H1 (cell line): ENCODE results near the gene TBX21. TPM values are rescaled to one million over a fixed set of nuclear protein-coding genes. Genes with fewer than 3 reads are reported as not detected.

Experiments used
- CTCF ChIA-PET: fragments of 300-600 bp; sonication (Branson Sonifier 250); formaldehyde crosslinking; loops from one replicate; lab custom pipeline; 2021; ENCODE audit not compliant: partially characterized antibody; lab: Charles Lee
- POLR2A ChIA-PET: fragments of 300-600 bp; sonication (Branson Sonifier 250); formaldehyde crosslinking; loops from one replicate; lab custom pipeline; 2021; ENCODE audit warnings: inconsistent platforms; ENCODE audit not compliant: partially characterized antibody; lab: Charles Lee
- DNase-seq, 2 experiments: peaks; one replicate each; pipeline versions ENCODE4 v3.0.0 to v3.0.0-alpha.2; 2010 to 2022; ENCODE audit warnings: low spot score in 2 of 2, low read depth in 1 of 2, mixed read lengths in 1 of 2
- FAIRE-seq: peaks from 2 replicates; lab custom pipeline; 2011; peaks lifted over from hg19 to GRCh38; lab: Jason Lieb, UNC
- H2AFZ ChIP-seq: 2 replicates; pipeline ENCODE4 v1.8.1; 2012; ENCODE audit warnings: low read length, inconsistent platforms
- H2AK5ac ChIP-seq: 2 replicates; pipeline ENCODE4 v1.6.1; 2013; ENCODE audit warnings: low read depth, low read length
- H2BK120ac ChIP-seq: replicated peaks from 2 replicates; pipeline ENCODE3; 2013; ENCODE audit warnings: low read depth, low read length, inconsistent platforms
- H2BK12ac ChIP-seq: 2 replicates; pipeline ENCODE4 v1.6.1; 2013; ENCODE audit warnings: low read depth, low read length
- H2BK15ac ChIP-seq: 2 replicates; pipeline ENCODE4 v1.6.1; 2013; ENCODE audit warnings: low read length
- H2BK20ac ChIP-seq: 2 replicates; pipeline ENCODE4 v1.6.1; 2013; ENCODE audit warnings: low read length
- H2BK5ac ChIP-seq: 2 replicates; pipeline ENCODE4 v1.6.1; 2013; ENCODE audit warnings: low read depth, low read length
- H3K14ac ChIP-seq: 2 replicates; pipeline ENCODE4 v1.6.1; 2013; ENCODE audit warnings: inconsistent platforms; ENCODE audit not compliant: insufficient read length
- H3K18ac ChIP-seq: 2 replicates; pipeline ENCODE4 v1.6.1; 2013; ENCODE audit warnings: low read length; ENCODE audit errors: extremely low read depth
- H3K23ac ChIP-seq: 2 replicates; pipeline ENCODE4 v1.6.1; 2013; ENCODE audit warnings: inconsistent platforms; ENCODE audit not compliant: insufficient read length
- H3K23me2 ChIP-seq: 2 replicates; pipeline ENCODE4 v1.6.1; 2013; ENCODE audit warnings: low read depth, low read length
- H3K27ac ChIP-seq: 2 replicates; pipeline ENCODE4 v1.6.1; 2011; ENCODE audit warnings: low read depth, low read length, inconsistent platforms
- H3K27me3 ChIP-seq, 4 experiments: replicated peaks in 1 of 4; 1 replicate in 1 of 4; 2 replicates in 3 of 4; pipeline versions ENCODE4 v1.6.1 to v1.8.1; 2011 to 2013; ENCODE audit warnings: low read length in 3 of 4, mild to moderate bottlenecking in 3 of 4, inconsistent platforms in 2 of 4, mixed read lengths in 2 of 4, moderate library complexity in 1 of 4; ENCODE audit not compliant: control insufficient read depth in 3 of 4, insufficient read depth in 3 of 4; ENCODE audit errors: extremely low read depth in 1 of 4
- H3K36me3 ChIP-seq, 4 experiments: 2 replicates each; pipeline versions ENCODE4 v1.6.1 to v1.8.1; 2011 to 2013; ENCODE audit warnings: mild to moderate bottlenecking in 4 of 4, low read length in 3 of 4, moderate library complexity in 2 of 4, control low read depth in 1 of 4, inconsistent platforms in 1 of 4; ENCODE audit not compliant: insufficient read depth in 4 of 4, control insufficient read depth in 2 of 4
- H3K4ac ChIP-seq: replicated peaks from 2 replicates; pipeline ENCODE3; 2013; ENCODE audit warnings: low read length, low read depth, mixed read lengths, inconsistent platforms; ENCODE audit not compliant: insufficient read length
- H3K4me1 ChIP-seq, 4 experiments: replicated peaks in 1 of 4; 1 replicate in 1 of 4; 2 replicates in 3 of 4; pipeline versions ENCODE4 v1.6.1 to v1.8.1; 2011 to 2013; ENCODE audit warnings: low read length in 3 of 4, inconsistent platforms in 2 of 4, mixed read lengths in 1 of 4; ENCODE audit not compliant: insufficient read depth in 4 of 4, control insufficient read depth in 3 of 4
- H3K4me2 ChIP-seq, 2 experiments: 2 replicates each; pipeline versions ENCODE4 v1.6.1 to v1.8.1; 2011 to 2013; ENCODE audit warnings: low read depth in 2 of 2, low read length in 2 of 2, control low read depth in 1 of 2, inconsistent platforms in 1 of 2, mild to moderate bottlenecking in 1 of 2; ENCODE audit not compliant: insufficient read depth in 1 of 2
- H3K4me3 ChIP-seq, 4 experiments: fragments of 200-600, 300-600 bp in 1 of 4; sonication (generic), shearing (Covaris generic), sonication (Bioruptor Twin) in 1 of 4; 2 replicates each; pipeline versions ENCODE4 v1.5.1 to v1.8.1; 2011 to 2016; ENCODE audit warnings: low read length in 4 of 4, low read depth in 3 of 4, control low read depth in 2 of 4, inconsistent platforms in 2 of 4, mild to moderate bottlenecking in 2 of 4, mixed read lengths in 1 of 4, moderate library complexity in 1 of 4; ENCODE audit not compliant: insufficient read depth in 2 of 4; ENCODE audit errors: extremely low read depth in 1 of 4
- H3K56ac ChIP-seq: replicated peaks from 2 replicates; pipeline ENCODE3; 2013; ENCODE audit warnings: low read depth, mild to moderate bottlenecking, mixed read lengths, low read length, inconsistent platforms; ENCODE audit not compliant: insufficient read length
- H3K79me1 ChIP-seq: 2 replicates; pipeline ENCODE4 v1.6.1; 2013; ENCODE audit warnings: low read depth, low read length, control low read depth
- H3K79me2 ChIP-seq, 2 experiments: 2 replicates each; pipeline versions ENCODE4 v1.6.1 to v1.8.1; 2012 to 2013; ENCODE audit warnings: low read length in 2 of 2, mild to moderate bottlenecking in 2 of 2, inconsistent platforms in 1 of 2; ENCODE audit not compliant: insufficient read depth in 2 of 2, control insufficient read depth in 1 of 2
- H3K9ac ChIP-seq, 4 experiments: replicated peaks in 1 of 4; 1 replicate in 1 of 4; 2 replicates in 3 of 4; pipeline versions ENCODE4 v1.6.1 to v1.8.1; 2011 to 2013; ENCODE audit warnings: low read depth in 3 of 4, low read length in 3 of 4, control low read depth in 2 of 4, mild to moderate bottlenecking in 2 of 4, moderate library complexity in 2 of 4, inconsistent platforms in 1 of 4; ENCODE audit errors: extremely low read depth in 1 of 4
- H3K9me3 ChIP-seq, 2 experiments: 2 replicates each; pipeline versions ENCODE4 v1.6.1 to v1.8.1; 2012 to 2013; ENCODE audit warnings: mild to moderate bottlenecking in 2 of 2, moderate library complexity in 2 of 2, control low read depth in 1 of 2, inconsistent platforms in 1 of 2, low read depth in 1 of 2, low read length in 1 of 2, mixed read lengths in 1 of 2; ENCODE audit not compliant: insufficient read depth in 2 of 2
- H4K20me1 ChIP-seq, 2 experiments: replicated peaks in 1 of 2; 2 replicates each; pipeline versions ENCODE3 to v1.8.1; 2011 to 2013; ENCODE audit warnings: inconsistent platforms in 2 of 2, low read length in 2 of 2, mild to moderate bottlenecking in 1 of 2; ENCODE audit not compliant: insufficient read depth in 2 of 2, control insufficient read depth in 1 of 2
- H4K5ac ChIP-seq: 2 replicates; pipeline ENCODE4 v1.6.1; 2013; ENCODE audit warnings: low read length, low read depth, mixed read lengths, inconsistent platforms; ENCODE audit not compliant: insufficient read length
- H4K8ac ChIP-seq: 2 replicates; pipeline ENCODE4 v1.8.0; 2013; ENCODE audit warnings: mild to moderate bottlenecking, moderate library complexity, low read length, inconsistent platforms; ENCODE audit not compliant: insufficient read depth; ENCODE audit errors: extremely low read depth
- H4K91ac ChIP-seq: replicated peaks from 2 replicates; pipeline ENCODE3; 2013; ENCODE audit warnings: low read length, mixed read lengths, inconsistent platforms; ENCODE audit not compliant: insufficient read length
- BRCA1 ChIP-seq: IDR thresholded peaks from 2 replicates; pipeline ENCODE4 v1.6.1; 2012; ENCODE audit warnings: low read depth, low read length, improper control_type of control experiment
- CEBPB ChIP-seq: IDR thresholded peaks from 2 replicates; pipeline ENCODE4 v1.6.1; 2012; ENCODE audit warnings: low read depth, low read length
- EP300 ChIP-seq, 2 experiments: IDR thresholded peaks; 1 replicate in 1 of 2; 2 replicates in 1 of 2; pipeline ENCODE4 v1.6.1; 2011 to 2012; ENCODE audit warnings: low read depth in 2 of 2, low read length in 2 of 2, mild to moderate bottlenecking in 2 of 2, borderline replicate concordance in 1 of 2, inconsistent platforms in 1 of 2, moderate library complexity in 1 of 2
- MAFK ChIP-seq: IDR thresholded peaks from 2 replicates; pipeline ENCODE4 v1.6.1; 2012; ENCODE audit warnings: low read depth, mild to moderate bottlenecking, improper control_type of control experiment, low read length
- NANOG ChIP-seq: IDR thresholded peaks from 2 replicates; pipeline ENCODE4 v1.6.1; 2011; ENCODE audit warnings: low read length, low read depth, mild to moderate bottlenecking, inconsistent platforms; ENCODE audit not compliant: insufficient read depth, poor library complexity, severe bottlenecking
- POLR2A ChIP-seq, 2 experiments: IDR thresholded peaks; 1 replicate in 1 of 2; 2 replicates in 1 of 2; pipeline ENCODE4 v1.6.1; 2011; ENCODE audit warnings: low read depth in 2 of 2, low read length in 2 of 2, mild to moderate bottlenecking in 2 of 2; ENCODE audit errors: control extremely low read depth in 1 of 2
- SP1 ChIP-seq: IDR thresholded peaks from 2 replicates; pipeline ENCODE4 v1.6.1; 2011; ENCODE audit warnings: low read depth, low read length
- SP2 ChIP-seq: IDR thresholded peaks from 2 replicates; pipeline ENCODE4 v1.6.1; 2012; ENCODE audit warnings: mild to moderate bottlenecking, low read length, inconsistent platforms
- WGBS, 2 experiments: shearing (Covaris generic) in 1 of 2; methylation state at CpG; one replicate each; pipeline versions ENCODE4 v1.1.6 to v1.1.7; 2013 to 2015; ENCODE audit warnings: low lambda C conversion rate in 2 of 2, mixed read lengths in 2 of 2, inconsistent platforms in 1 of 2, low coverage in 1 of 2, missing lambda C conversion rate in 1 of 2; ENCODE audit not compliant: insufficient replicate concordance in 2 of 2, insufficient coverage in 1 of 2, insufficient read length in 1 of 2; ENCODE audit errors: extremely low coverage in 1 of 2, missing lambda C conversion rate in 1 of 2; 5-methylcytosine and 5-hydroxymethylcytosine counted together
- polyA plus RNA-seq, 7 experiments: library from polyadenylated mRNA; depleted of rRNA in 3 of 7; stranded (reverse) in 5 of 7; unstranded in 2 of 7; fragments of >200 nt in 5 of 7; fragments of 200-250 nt in 2 of 7; gene quantifications; 1 replicate in 5 of 7; 2 replicates in 1 of 7; 4 replicates in 1 of 7; pipeline versions ENCODE4 v1.2.1 to v1.2.3, GENCODE V29; 2011 to 2013; ENCODE audit warnings: missing spikeins in 2 of 7, mixed read lengths in 2 of 7
- total RNA-seq: library from RNA; stranded (reverse); fragmentation: NEBNext Ultra II Directional; extraction: Animal tissue kit (Norgen Biotek cat#: 25700); gene quantifications from 2 replicates; pipeline ENCODE4 v1.2.1, GENCODE V29; 2021
- TF ChIP-seq, protein P1 (sequence below), 3 experiments: IDR thresholded peaks; 1 replicate in 2 of 3; 2 replicates in 1 of 3; pipeline versions ENCODE4 v1.5.1 to v1.6.1; 2011; ENCODE audit warnings: low read length in 3 of 3, mild to moderate bottlenecking in 3 of 3, inconsistent platforms in 2 of 3, low read depth in 1 of 3, moderate library complexity in 1 of 3; ENCODE audit not compliant: insufficient read depth in 1 of 3; ENCODE audit errors: control extremely low read depth in 1 of 3
- TF ChIP-seq, protein P2 (sequence below): IDR thresholded peaks from 2 replicates; pipeline ENCODE4 v1.6.1; 2012; ENCODE audit warnings: inconsistent platforms

Gene TBX21
- total and polyA plus RNA-seq, 2 of the 8 experiments (the other 6 are each of a cell fraction or from before 2014, with no cell fraction given), result not detected

DNA sequence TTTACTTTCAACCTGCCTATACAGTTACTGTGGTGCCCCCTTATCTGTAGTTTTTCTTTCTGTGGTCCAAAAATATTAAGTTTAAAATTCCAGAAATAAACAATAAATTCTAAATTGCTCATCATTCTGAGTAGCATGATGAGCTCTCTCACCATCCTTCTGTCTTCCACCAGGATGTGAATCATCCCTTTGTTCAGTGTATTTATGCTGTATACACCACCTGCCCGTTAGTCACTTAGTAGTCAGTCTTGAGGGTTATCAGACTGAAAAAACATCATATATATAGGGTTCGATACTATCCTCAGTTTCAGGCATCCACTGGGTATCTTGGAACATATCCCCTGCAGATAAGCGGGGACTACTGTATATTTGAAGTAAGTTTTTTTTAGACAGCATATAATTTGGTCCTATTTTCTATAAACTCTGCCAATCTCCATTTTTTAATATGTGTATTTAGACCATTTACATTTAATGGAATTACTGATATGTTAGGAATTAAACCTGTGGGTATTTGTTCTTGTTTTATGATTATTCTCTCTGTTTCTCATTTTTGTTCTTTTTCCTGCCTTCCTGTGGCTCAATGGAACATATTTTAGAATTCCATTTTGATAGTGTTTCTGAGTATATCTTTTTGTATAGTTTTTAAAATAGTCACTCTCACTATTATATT, 31.0 kb downstream of the TBX21 start:
- H3K79me2 ChIP-seq, result no peaks in the 10 kb centered on the region
- ChIA-PET POLR2A (interaction anchor here (0.6 kb wide), 1 partner anchor 8 kb away, joined by 3 read pairs; no protein-coding TSS in a partner anchor), CTCF (no interaction called here)
- H3K27me3 ChIP-seq, result no peaks in the 10 kb centered on the region
- H3K18ac ChIP-seq, result no peak overlapping the region
- H4K91ac ChIP-seq, result no peak overlapping the region
- 74% methylated on average over 3 of the region's 3 CpGs; no CpG with 5 or more reads in 1 of the 2 experiments for WGBS, 2 experiments
- DNase-seq, result no peak
- no peak overlapping the region for H3K27ac ChIP-seq
- no peak for FAIRE-seq
- no peaks in the 10 kb centered on the region for H3K23me2 ChIP-seq
- H3K9me3 ChIP-seq, result peaks cover 5 to 8% of the 10 kb centered on the region in 2 experiments; a peak in 2 of 4 replicates
- no peaks in the 10 kb centered on the region for H4K20me1 ChIP-seq
- no peak overlapping the region for H2AK5ac ChIP-seq
- no peak overlapping the region for H2BK5ac ChIP-seq
- H3K36me3 ChIP-seq, result no peaks in the 10 kb centered on the region
- H3K23ac ChIP-seq, result no peak overlapping the region
- H3K9ac ChIP-seq, result no peak overlapping the region
- H3K4me1 ChIP-seq, result no peaks in the 10 kb centered on the region
- no peak overlapping the region for H3K14ac ChIP-seq
- no peak overlapping the region for H2BK120ac ChIP-seq
- H2BK20ac ChIP-seq, result no peak overlapping the region
- H2BK15ac ChIP-seq, result no peak overlapping the region
- no peaks in the 10 kb centered on the region for H3K79me1 ChIP-seq
- H3K4me2 ChIP-seq, result no peak overlapping the region
- H4K5ac ChIP-seq, result no peak overlapping the region
- H2AFZ ChIP-seq, result no peak overlapping the region
- H3K4ac ChIP-seq, result no peak overlapping the region
- no peak overlapping the region for H3K56ac ChIP-seq
- H4K8ac ChIP-seq, result no peak overlapping the region
- H3K4me3 ChIP-seq, result no peak overlapping the region
- H2BK12ac ChIP-seq, result no peak overlapping the region
- TF ChIP-seq, protein P1, sequence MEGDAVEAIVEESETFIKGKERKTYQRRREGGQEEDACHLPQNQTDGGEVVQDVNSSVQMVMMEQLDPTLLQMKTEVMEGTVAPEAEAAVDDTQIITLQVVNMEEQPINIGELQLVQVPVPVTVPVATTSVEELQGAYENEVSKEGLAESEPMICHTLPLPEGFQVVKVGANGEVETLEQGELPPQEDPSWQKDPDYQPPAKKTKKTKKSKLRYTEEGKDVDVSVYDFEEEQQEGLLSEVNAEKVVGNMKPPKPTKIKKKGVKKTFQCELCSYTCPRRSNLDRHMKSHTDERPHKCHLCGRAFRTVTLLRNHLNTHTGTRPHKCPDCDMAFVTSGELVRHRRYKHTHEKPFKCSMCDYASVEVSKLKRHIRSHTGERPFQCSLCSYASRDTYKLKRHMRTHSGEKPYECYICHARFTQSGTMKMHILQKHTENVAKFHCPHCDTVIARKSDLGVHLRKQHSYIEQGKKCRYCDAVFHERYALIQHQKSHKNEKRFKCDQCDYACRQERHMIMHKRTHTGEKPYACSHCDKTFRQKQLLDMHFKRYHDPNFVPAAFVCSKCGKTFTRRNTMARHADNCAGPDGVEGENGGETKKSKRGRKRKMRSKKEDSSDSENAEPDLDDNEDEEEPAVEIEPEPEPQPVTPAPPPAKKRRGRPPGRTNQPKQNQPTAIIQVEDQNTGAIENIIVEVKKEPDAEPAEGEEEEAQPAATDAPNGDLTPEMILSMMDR (IDR thresholded peaks at IDR 0.05; ENCODE audit: control extremely low read depth in 1 of 3, insufficient read depth in 1 of 3, low read depth in 1 of 3, low read length in 3 of 3), result no peak
- TF ChIP-seq POLR2A (IDR thresholded peaks at IDR 0.05; ENCODE audit: control extremely low read depth in 1 of 2, low read depth in 2 of 2, low read length in 2 of 2) (no peak), SP2 (no peak), SP1 (no peak), BRCA1 (no peak), MAFK (no peak), NANOG (no peak), CEBPB (no peak), EP300 (IDR thresholded peaks at IDR 0.05; ENCODE audit: borderline replicate concordance in 1 of 2, low read depth in 2 of 2, low read length in 2 of 2) (no peak)
- TF ChIP-seq, protein P2, sequence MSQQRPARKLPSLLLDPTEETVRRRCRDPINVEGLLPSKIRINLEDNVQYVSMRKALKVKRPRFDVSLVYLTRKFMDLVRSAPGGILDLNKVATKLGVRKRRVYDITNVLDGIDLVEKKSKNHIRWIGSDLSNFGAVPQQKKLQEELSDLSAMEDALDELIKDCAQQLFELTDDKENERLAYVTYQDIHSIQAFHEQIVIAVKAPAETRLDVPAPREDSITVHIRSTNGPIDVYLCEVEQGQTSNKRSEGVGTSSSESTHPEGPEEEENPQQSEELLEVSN, result no peak
